HuH-7.5 (cell line): ENCODE results near the gene IL17A.

Experiments
- DNase-seq: peaks from one replicate; pipeline ENCODE4 v3.0.0; 2011; ENCODE audit warnings: low spot score

Gene IL17A

DNA sequence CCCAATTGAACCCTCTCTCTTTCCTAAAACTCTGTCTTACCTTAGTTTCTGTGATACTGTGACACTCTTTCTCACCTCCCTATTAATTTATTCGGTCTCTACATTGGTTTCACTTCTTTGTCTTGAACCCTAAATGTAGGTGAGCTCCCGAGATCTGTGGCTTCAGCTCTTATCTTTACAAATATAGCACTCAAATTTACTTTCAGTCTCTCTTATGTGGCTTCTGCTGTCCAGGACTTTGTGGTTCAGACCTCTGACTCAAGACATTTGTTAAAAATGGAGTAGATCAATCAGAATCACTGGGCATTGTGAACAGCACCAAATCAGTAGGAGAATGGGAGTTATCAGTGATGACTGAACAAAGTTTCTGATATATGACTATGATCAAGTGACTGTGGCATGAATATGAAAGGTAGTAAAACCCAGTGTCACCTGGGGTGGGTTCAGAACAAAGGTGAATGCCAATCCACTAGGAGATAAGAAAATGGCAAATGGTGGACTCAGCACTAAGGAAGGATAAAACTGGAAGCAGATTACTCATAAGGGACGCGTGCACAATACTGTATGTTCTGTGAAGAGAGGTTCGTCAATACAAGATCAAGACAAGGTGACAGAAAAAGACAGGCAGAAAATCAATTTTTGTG is 30.9 kb downstream of the IL17A start:
- no peak for DNase-seq

DNA sequence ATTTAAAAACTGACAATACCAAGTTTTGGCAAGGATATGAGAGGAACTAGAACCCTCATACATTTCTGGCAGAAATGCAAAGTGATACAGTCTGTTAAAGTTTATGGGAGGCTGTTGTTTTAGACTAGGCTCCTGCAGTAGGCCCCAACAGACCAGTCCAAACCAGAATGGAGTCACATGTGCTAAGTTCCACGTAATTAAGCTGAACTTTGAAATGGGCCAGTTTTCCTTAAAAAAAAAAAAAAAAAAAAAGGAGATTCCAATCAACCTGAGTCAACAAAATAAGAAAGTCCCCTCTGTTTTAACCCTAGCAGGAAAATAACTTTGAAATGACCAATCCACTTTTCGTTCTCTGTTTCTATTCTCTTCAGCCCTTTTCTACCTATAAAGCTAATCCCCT is 31.6 kb downstream of the IL17A start:
- no peak for DNase-seq

DNA sequence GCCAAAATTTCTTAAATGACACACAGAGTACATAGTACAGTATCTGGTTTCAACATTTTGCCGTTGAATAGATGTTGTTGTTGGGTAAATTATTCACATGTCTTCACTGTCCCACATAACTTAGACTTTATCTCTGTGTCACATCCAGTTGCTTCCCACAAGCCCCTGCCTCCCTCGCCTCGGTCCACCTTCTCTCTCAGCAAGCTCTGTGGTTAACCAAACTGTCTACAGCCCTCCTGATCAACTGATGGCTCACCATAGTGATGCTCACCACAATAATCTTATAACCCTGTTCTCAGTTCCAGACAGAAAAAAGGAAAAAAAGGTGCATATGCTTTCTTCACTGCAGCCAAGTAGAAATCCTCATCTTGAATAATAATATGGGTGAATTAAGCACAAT is 35.1 kb downstream of the IL17A start:
- DNase-seq = no peak

DNA sequence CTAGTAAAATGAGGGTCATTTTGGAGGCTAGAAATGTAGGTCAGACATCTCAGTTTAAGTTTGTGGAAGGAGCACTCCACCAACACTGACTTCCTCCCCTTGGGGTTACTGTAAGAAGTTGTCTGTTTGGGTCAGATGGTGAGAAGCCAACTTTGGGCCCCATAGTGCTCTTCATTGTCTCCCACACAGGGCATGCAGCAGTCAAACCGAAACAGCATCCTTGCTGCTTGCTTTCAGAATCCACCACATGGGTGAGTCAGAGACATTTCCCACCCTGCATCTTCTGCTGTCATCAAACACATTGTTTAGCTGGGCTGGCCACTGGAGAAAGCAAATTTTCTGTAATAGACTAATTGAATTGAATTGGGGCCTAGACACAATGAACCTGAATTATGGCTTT is 41.3 kb downstream of the IL17A start:
- DNase-seq = no peak

DNA sequence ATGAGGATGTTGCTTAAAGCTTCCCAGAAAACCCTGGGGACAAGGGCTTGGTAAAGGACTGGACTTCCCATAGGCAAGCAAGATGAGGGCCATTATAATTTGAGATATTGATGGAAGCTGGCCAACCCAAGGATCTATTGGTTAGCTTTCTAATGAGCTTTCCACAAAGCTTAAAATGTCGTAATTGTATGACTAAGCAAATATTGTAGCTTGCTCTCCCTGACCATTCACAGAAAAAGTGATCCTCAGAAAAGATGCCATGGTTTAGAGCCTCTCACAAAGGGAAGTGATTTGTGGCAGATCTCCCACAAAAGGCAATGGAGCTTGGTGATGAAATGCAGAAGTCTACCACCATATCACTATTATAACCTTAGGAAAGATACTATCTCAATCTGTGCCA is 44.5 kb downstream of the IL17A start:
- DNase-seq = no peak

DNA sequence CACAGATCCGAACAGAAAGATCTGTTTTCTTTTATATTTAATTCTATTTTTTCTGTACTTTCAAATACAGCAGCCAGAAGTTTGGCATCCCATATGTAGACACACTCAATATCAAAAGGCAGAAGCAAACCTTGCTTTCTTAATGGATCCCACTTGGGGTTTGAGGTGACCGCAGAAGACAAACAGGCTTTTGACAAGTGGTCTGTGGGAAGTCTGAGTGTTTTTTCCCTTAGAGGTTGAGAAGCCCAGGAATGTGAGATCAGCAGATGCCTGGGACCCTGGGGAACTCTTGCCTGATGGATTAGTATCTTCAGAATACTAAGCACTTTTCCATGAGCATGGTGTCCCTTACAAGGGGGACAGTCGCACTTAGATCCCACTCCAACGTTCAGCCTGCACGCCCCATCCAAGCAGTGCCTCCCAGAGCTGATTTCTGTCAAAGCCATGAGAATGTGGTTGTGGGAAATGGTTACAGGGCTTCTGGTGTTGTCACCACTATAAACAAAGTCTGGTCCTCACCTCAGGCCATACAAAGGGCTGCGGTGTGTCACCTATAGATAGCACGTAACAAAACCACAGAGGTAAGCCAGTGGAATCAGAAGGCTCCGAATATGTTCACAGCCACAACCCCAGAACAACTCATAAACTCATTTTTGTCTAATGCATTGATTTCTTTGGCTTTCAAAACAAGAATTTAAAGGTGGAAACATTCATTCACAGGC is 45.4 kb downstream of the IL17A start:
- DNase-seq = no peak

DNA sequence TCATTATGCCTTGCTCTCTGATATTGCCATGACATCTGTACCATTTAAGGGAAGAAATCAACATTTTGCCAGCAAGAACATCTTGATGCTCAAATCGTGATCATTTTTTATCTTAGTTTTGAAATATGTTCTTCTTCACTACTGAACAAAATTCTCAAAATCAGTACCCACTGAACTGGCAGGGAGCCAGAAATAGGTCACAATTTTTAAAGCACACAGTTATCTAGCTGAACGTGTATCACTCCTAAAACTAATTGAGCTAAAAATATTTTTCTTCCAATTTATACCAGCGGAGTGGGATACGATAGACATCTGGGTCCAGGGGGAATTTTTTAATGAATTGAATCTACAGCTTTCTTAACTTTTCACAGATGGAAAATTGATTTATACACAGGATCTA is 46.8 kb downstream of the IL17A start:
- DNase-seq = no peak

DNA sequence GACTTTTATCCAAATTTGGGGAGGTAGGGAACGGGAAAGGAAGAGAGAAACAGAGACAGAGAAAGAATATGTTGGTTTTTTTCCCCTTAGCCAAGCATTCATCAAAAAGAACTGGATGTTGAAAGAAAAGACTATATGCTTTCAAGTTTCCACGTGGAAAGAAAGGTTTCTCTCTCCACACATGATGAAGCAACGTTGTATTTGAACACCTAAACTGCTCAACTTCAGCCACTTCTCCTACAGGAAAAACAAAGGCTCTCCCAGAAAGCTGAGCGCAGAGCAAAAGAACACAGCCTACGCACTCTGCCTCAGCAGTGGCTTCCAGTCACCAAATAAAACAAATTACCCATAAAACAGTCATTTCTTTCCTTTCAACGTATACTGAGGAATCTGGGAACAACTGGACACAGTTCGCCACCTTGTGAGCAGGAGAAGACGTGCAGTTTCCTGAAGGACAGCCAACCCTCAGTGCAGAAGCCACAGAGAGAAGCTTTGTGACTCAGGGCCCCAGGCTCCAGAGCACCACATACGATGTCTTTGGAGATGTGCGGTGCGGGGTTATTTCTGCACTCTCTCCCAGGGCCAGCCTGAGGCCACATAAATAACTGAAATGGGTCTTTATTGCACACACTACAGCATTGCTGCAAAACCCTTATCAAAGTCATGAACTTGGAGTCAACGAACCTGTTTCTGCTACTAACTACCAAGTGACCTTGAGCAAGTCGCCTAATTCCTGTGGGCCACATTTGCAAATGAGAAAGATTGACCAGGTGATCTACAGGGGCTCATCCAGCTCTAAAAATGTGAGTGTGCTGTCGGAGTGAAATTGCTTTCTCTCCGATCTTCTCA is 48.0 kb downstream of the IL17A start:
- DNase-seq = peak; percentile 15
